H7 (cell line): Measurements from ENCODE around the gene URI1. TPM values are rescaled to one million over a fixed set of nuclear protein-coding genes. Genes with fewer than 3 reads are reported as not detected.
A peak's percentile ranks its signal among the peaks of the same experiment; 100 is the strongest.
"Not testable (repeated sequence)": the region's sequence is repeated elsewhere in the genome, so short reads cannot be mapped to it uniquely, and the experiment has no call there.

Experiments used
- DNase-seq: peaks from one replicate; pipeline ENCODE4 v3.0.0; 2012
- H3K27me3 ChIP-seq: 2 replicates; pipeline ENCODE4 v1.6.0; 2011; ENCODE audit warnings: mild to moderate bottlenecking, low read length; ENCODE audit not compliant: control insufficient read depth, insufficient read depth
- H3K36me3 ChIP-seq: replicated peaks from 2 replicates; pipeline ENCODE4 v1.5.1; 2011; ENCODE audit warnings: low read length; ENCODE audit not compliant: control insufficient read depth, insufficient read depth
- H3K4me3 ChIP-seq: 2 replicates; pipeline ENCODE4 v1.5.1; 2011; ENCODE audit warnings: low read depth, mild to moderate bottlenecking, control low read depth, low read length, moderate library complexity; ENCODE audit not compliant: insufficient read depth
- total RNA-seq: library from RNA; depleted of rRNA; stranded (reverse); fragments of >200 nt; shearing (Covaris generic); gene quantifications from 2 replicates; pipeline ENCODE4 v1.2.3, GENCODE V29; 2014; rRNA removed

URI1 gene, protein sequence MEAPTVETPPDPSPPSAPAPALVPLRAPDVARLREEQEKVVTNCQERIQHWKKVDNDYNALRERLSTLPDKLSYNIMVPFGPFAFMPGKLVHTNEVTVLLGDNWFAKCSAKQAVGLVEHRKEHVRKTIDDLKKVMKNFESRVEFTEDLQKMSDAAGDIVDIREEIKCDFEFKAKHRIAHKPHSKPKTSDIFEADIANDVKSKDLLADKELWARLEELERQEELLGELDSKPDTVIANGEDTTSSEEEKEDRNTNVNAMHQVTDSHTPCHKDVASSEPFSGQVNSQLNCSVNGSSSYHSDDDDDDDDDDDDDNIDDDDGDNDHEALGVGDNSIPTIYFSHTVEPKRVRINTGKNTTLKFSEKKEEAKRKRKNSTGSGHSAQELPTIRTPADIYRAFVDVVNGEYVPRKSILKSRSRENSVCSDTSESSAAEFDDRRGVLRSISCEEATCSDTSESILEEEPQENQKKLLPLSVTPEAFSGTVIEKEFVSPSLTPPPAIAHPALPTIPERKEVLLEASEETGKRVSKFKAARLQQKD
- 44.3 and 70.3 TPM in 2 replicates for total RNA-seq

DNA sequence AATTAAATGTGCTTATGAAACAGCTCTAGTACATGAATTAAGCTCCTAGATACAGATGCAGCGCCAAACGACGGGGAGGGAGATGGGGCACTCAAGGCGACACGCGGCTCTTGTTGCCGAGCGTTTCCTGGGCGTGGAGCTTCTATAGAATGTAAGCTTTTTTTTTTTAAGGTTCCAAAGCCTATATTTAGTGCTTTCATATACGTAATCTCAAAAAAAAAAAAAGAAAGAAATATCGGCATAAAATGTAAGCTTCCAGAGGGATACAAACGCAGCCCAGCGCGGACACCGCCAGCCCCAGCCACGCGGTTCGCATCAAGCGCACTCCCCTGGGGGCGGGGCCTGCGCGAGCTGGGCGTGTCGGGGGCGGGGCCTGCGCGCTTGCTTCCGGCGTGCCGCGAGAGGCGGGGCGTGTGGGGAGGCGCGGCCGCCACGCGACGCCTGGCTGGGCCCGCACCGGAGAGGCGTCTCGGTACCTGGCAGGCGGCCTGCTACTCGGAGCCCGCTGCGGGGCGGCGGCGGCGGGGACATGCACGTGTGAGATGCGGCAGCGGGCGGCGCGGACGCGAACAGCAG is at the start of gene URI1:
URI1 (plus strand) TSS at position 412 of the 576 bp plus-strand sequence. CDS start 309 bp downstream, outside the sequence.
- DNase-seq: peak; percentile 96
- H3K4me3 ChIP-seq: peak within 1 kb of the TSS; percentile 79
- no peaks in the 10 kb centered on the region for H3K36me3 ChIP-seq
- H3K27me3 ChIP-seq: peaks cover 6% of the 10 kb centered on the region

DNA sequence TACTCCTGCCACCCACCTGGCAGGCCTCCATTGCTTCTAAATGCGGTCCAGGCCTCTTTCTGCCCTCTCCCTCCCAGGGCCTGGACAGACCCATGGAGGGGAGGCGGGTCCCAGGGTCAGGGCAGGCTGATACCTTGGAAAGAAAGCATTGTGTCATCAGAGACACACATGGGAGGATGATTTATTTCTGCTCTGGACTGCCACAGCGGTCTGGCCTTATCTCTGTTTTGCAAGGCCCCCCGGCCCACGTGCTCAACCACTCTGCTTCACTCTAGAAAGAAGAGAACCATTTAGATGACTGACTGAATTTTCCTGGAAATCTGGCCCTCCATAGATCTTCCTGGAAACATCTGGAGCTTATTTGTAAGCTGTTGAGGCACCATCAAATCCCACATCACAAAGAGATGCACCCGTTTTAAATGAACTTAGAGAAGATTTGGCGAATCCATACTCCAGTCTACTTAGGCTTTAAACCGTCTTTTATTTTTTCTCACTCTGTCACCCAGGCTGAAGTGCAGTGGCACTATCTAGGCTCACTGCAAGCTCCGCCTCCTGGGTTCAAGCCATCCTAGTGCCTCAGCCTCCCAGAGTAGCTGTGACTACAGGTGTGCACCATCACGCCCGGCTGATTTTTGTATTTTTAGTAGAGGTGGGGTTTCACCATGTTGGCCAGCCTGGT is 48.3 kb upstream of the URI1 start:
- no peaks in the 10 kb centered on the region for H3K27me3 ChIP-seq
- H3K4me3 ChIP-seq: no peak overlapping the region
- H3K36me3 ChIP-seq: no peaks in the 10 kb centered on the region
- no peak for DNase-seq

DNA sequence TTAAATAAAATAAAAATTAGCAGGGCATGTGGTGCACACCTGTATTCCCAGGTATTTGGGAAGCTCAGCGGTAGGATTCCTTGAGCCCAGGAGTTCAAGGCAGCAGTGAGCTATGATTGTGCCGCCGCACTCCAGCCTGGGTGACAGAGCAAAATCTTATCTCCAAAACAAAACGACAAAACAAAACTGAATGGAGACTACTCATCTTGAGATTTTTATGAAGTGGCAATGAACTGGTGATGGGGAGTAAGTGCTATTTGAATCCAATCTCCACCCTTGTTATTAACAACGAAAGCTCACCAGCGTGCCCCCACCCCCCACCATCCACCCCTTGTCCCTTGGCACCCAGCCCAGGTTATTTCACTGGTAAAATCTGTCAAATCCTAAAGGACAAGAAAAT is 45.2 kb upstream of the URI1 start:
- H3K27me3 ChIP-seq: no peaks in the 10 kb centered on the region
- H3K4me3 ChIP-seq: no peak overlapping the region
- H3K36me3 ChIP-seq: no peaks in the 10 kb centered on the region
- no peak for DNase-seq

DNA sequence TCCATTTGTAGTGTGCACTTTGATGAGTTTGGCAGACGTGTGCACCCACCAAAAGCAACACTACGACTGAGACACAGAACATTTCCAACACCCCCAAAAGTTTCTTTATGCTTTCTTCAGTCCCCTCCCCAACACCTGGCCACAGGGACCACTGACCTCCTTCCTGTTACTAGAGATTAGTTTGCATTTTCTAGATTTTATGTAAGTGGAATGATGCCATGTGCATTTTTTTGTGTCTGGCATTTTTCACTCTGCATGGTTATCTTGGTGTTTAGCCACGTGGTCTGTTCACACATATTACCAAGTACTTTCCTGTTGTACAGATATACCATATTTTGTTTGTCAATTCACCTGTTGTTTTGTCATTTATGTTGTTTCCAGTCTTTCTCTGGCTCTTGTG is 44.6 kb upstream of the URI1 start:
- no peaks in the 10 kb centered on the region for H3K36me3 ChIP-seq
- H3K4me3 ChIP-seq: no peak overlapping the region
- H3K27me3 ChIP-seq: no peaks in the 10 kb centered on the region
- no peak for DNase-seq

DNA sequence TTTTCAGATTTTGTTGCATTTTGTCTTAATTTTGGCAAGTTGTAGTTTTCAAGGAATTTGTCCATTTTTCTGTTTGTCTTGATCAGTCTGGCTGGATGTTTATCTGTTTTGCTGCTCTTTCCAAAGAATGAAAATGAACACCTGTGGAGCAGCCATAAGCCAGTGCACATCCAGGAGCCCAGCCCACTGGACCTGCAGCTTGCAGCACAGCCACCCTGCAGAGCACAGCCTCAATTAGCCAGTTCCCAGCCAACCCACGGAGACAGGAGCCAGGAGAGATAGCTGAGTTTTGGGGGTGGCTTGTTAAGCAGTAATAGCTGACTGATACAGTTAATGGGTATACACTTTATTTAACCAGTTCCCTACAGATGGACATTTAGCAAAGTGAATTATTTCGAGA is 38.0 kb upstream of the URI1 start:
- no peaks in the 10 kb centered on the region for H3K27me3 ChIP-seq

DNA sequence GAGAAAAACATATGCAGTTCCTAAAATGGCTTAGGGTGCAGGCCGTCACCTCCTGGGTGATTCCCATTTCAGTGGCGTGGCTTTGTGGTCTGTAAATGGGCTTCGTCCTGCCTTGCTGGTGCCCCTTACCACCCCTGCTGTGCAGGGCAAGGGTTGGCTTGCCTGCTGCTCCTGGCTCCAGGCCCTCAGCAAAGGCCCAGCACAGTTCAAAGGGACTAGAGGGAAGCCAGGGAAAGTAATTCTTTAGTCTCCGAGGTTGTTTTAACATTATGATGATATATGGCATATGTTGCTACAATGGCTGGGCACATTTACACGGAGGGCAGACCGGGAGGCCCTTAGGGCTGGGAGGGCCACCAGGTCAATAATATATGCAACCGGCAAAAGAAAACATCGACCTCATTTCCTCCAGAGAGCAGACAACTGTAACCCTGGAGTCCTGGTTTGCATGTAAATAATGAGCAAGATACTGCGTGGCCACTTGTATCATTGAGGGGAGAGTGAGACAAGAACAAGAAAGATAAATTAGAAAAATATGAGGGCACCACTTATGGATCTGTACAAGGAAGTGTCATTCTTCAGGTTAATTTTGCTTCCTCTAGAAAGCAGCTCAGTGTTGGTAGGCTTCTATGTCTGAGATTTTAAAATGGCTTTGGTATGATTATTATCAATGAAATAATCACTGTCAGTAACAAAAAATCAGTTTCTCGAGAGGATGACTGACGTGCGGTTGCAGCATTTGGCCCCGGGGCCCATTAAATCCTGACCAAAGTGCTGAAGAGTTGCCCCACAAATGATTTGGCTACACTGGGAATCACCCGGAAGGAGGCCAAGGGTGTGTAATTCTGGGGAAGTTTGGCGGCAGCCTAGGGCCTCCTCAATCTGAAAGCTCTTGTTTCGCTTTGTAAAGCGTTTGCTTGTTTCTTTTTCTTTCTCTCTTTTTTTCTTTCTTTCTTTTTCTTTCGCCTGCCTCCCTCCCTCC is 32.8 kb upstream of the URI1 start:
- no peak overlapping the region for H3K4me3 ChIP-seq
- no peak for DNase-seq
- H3K27me3 ChIP-seq: no peaks in the 10 kb centered on the region
- H3K36me3 ChIP-seq: no peaks in the 10 kb centered on the region

More for the DNA sequence above, 38.0 kb upstream of the URI1 start:
- DNase-seq: no peak
- Histone ChIP-seq H3K4me3 (no peak overlapping the region), H3K36me3 (no peaks in the 10 kb centered on the region)

DNA sequence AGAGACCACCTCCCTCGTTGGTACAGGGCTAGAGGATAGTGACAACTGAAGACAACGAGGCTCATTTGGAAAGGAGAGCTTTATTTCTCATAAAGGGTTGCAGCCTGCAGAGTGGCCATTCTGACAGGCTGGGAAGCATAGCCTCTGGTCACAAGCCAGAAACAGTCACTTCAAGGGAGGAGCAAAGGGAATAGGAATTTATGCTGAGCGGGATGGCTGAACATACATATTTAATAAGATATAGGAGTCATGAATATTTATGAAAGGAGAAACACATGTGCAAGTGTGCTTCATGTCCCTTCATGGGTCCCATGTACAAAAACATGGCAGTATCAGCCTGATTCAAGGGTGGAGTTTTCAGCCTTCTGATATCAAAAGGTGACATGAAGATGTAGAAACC is 27.1 kb upstream of the URI1 start:
- DNase-seq: no peak
- H3K4me3 ChIP-seq: no peak overlapping the region
- no peaks in the 10 kb centered on the region for H3K27me3 ChIP-seq
- H3K36me3 ChIP-seq: no peaks in the 10 kb centered on the region

DNA sequence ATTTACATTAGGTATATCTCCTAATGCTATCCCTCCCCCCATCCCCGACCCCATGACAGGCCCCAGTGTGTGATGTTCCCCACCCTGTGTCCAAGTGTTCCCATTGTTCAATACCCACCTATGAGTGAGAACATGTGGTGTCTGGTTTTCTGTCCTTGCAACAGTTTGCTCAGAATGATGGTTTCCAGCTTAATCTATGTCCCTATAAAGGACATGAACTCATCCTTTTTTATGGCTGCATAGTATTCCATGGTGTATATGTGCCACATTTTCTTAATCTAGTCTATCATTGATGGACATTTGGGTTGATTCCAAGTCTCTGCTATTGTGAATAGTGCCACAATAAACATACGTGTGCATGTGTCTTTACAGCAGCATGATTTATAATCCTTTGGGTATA is 26.2 kb upstream of the URI1 start:
- H3K36me3 ChIP-seq: not testable (repeated sequence)

DNA sequence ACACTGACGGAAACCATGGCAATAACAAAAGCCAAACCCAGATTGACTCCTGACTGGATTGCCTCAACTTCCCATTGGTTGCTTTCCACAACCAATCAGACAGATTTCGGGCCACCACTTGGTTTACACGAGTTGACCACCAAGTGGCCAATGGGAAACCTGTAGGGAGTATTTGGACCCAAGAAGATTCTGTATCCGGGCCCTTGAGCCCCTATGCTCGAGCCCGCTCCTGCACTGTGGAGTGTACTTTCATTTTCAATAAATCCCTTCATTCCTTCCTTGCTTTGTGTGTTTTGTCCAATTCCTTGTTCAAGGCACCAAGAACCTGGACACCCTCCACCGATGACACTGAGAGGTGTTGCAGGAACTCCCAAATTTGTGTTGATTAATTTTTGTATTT is 24.1 kb upstream of the URI1 start:
- Histone ChIP-seq H3K36me3 (no peaks in the 10 kb centered on the region), H3K27me3 (no peaks in the 10 kb centered on the region), H3K4me3 (no peak overlapping the region)
- DNase-seq: no peak

More for the DNA sequence above, 26.2 kb upstream of the URI1 start:
- not testable (repeated sequence) for DNase-seq, H3K27me3 ChIP-seq, H3K4me3 ChIP-seq

DNA sequence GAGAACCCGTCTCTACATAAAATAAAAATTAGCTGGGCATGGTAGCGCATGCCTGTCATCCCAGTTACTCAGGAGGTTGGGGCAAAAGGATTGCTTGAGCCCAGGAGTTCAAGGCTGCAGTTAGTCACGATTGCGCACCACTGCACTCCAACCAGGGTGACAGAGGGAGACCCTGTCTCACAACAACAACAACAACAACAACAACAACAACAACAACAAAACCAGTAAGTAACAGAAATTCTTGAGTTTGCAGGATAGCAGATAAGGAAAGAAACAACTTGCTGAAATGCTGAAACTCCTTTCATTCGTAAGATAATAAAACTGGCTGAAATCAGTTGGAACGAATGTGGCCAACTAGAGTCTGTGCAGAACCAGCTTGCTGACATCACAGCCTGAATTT is 23.1 kb upstream of the URI1 start:
- no peak for DNase-seq
- H3K36me3 ChIP-seq: no peaks in the 10 kb centered on the region
- no peak overlapping the region for H3K4me3 ChIP-seq
- no peaks in the 10 kb centered on the region for H3K27me3 ChIP-seq

DNA sequence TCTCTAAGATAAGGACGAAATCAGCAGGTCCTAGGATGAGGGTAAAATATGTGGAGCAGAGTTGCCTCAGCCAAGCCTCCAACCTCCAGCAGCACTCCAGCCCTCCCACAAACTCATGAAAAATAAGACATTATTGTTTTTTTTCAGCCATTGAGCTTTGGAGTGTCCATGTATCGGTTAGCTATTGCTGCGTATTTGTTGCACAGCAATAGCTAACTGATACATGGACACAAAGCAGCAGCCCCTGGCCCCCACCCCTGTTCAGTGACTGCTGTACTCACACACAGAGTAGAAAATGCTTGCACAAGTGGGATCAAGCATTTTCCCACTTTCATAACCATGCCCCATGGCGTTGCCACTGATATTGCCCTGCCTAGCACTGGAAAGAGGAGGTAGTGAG is 19.1 kb upstream of the URI1 start:
- H3K4me3 ChIP-seq: no peak overlapping the region
- DNase-seq: no peak
- H3K27me3 ChIP-seq: no peaks in the 10 kb centered on the region
- no peaks in the 10 kb centered on the region for H3K36me3 ChIP-seq

DNA sequence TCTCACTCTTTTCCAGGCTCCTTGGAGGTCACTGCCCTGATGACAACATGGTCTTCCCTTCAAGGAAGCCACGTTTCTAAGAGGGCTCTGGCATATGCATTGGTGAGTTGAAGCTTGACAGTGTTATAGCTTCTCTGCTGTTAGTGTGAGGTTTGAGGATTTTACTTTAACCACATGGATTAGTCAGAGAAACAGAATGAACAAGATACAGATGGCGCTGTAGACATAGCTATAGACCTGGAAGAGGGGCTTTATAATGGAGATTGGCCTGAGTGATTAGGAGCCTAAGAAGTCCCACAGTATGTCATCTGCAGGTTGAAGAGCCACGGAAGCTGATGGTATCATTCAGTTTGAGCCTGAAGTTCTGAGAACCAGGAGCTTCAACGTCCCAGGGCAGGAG is 18.4 kb upstream of the URI1 start:
- no peak for DNase-seq
- no peaks in the 10 kb centered on the region for H3K27me3 ChIP-seq
- H3K4me3 ChIP-seq: no peak overlapping the region
- H3K36me3 ChIP-seq: no peaks in the 10 kb centered on the region

DNA sequence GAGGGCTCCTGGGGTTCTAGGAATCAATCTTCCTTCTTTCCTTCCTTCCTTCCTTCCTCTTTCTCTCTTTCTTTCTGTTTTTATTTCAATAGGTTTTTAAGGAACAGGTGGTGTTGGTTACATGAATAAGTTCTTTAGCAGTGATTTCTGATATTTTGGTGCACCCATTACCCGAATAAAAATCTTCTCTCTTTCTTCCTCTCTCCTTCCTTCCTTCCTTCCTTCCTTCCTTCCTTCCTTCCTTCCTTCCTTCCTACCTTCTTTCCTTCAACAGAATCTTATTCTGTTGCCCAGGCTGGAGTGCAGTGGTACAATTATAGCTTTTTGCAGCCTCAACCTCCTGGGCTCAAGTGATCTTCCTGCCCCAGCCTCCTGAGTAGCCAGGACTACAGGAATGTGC is 16.0 kb upstream of the URI1 start:
- Histone ChIP-seq H3K4me3 (no peak overlapping the region), H3K36me3 (no peaks in the 10 kb centered on the region), H3K27me3 (no peaks in the 10 kb centered on the region)
- DNase-seq: no peak

DNA sequence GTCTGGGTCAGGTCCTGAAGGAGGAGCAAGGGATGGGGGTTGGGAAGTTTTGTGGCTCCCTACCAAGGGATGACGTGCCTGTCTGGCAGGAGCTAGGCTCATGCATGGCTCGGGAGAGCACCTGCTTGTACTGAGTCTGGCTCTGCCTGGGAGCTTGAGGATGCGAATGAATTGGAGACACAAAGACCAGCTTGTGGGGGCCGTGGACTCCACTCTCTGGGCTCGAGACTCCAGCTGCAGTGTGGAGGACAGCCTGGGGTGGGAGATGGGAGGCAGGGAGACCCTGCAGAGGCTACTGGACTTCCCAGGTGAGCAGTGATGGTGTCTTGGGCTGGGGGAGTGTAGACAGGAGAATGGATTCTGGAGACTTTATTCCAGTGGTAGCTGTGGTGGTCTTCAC is 15.2 kb upstream of the URI1 start:
- no peaks in the 10 kb centered on the region for H3K27me3 ChIP-seq
- DNase-seq: no peak

More for the DNA sequence above, 15.2 kb upstream of the URI1 start:
- no peaks in the 10 kb centered on the region for H3K36me3 ChIP-seq
- no peak overlapping the region for H3K4me3 ChIP-seq
